ENCODE data around the gene MDH1.
"Not testable (repeated sequence)": the region's sequence is repeated elsewhere in the genome, so short reads cannot be mapped to it uniquely, and the experiment has no call there.

MDH1 gene

DNA sequence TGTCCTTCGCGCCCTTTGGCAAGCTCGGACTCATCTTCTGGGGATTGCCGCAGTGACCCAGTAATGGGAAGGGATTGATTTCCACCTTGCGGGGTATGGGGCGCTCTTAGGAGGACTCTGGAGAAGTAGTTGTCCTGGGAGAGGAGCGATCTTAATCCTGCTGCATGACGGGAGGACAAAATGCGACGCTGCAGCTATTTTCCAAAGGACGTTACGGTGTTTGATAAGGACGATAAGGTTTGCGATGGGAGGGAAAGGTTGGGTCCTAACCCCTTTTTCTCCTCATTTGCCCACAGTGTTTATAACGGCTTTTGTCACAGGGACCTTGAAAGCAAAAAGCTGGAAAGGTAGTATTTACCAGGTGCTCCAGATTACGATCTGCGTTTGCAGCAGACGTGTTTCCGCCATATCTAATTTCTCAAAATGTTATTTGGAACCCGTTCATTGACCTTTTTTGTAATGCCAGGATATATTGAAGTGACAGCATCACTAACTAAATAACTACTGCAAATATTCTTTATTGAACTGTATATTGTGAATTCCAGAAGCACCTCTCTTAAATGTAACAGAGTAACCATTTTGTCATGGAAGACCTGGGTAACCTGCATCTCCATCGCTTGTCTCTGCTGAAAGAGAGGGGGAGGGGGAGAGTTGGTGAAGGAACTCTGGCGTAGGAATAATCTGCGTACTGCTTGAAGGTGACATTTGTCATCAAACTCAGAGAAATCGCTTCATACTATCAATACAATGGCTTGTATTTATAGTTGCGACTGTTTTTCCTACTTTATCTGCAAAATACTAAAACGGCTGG, 590 bp downstream of the MDH1 start:
- DNase-seq: peak in 1 of 5 experiments; percentile 48

GRCh38 chr2:63590626-63591408, 2.1 kb downstream of the MDH1 start:
- DNase-seq: no peak

DNA sequence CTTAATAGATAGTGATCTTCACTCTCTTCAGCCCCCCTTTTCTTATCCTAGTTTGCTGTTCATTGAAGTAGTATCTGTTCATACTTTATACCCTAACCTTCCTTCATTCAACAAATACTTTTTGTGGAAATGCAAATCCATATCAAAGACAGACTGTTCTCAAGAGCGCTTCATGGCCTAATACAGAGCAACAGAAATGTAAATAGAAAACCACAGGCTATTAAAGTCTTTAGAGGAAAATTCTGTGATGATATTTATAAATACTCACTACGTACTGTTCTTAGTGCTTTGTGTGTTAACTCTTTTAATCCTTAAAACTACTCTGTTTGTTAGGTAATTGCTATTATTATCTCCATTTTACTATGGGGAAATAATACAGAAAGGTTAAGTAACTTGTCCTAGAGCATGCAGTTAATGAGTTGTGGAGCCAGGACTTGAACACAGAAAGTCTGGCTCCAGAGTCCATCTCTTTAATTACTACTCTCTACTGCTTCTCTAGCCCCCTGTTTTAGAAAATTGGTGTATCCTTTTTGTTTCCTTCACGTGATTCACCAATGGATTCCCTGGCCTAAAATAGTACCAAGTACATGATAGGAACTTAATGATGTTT, 2.9 kb downstream of the MDH1 start:
- no peak for DNase-seq

GRCh38 chr2:63594660-63595059, 5.9 kb downstream of the MDH1 start:
- DNase-seq: peak in 1 of 5 experiments; percentile 10

DNA sequence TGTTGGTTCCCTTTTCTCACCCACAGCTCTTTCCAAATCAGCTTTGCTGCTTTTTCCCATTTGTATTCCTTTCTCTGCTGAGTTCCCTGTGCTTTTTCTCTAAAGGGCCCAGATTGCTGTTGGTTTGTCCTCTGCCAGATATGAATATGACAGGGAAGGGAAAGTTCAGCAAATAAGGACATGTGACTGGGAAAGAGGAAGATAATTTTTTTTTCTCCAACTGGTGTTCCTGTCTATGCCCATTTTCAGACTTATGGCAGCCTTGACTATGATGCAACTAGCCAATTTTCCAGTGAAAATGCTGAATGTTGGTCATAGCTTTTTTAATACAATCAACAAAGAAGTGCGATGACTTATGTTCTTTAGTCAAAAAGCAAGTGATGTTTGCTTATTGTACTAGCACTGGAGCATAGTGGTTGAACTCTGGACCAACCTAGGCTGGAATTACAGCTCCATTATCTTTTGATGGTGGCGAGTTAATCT, 7.7 kb downstream of the MDH1 start:
- no peak for DNase-seq

DNA sequence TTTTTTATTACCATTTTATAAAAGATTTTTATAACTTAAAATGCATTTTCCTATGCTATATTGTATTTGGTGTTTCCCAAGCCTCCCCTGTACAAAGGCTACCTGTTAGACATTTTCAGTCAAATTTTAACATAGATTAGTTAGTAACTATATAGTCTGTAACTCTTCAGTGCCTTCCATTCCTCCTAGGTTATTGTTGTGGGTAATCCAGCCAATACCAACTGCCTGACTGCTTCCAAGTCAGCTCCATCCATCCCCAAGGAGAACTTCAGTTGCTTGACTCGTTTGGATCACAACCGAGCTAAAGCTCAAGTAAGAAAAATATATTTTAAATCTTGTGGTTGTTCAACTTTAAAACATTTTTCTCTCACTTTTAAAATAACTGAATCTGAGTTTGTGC, 10.2 kb downstream of the MDH1 start:
- no peak for DNase-seq

DNA sequence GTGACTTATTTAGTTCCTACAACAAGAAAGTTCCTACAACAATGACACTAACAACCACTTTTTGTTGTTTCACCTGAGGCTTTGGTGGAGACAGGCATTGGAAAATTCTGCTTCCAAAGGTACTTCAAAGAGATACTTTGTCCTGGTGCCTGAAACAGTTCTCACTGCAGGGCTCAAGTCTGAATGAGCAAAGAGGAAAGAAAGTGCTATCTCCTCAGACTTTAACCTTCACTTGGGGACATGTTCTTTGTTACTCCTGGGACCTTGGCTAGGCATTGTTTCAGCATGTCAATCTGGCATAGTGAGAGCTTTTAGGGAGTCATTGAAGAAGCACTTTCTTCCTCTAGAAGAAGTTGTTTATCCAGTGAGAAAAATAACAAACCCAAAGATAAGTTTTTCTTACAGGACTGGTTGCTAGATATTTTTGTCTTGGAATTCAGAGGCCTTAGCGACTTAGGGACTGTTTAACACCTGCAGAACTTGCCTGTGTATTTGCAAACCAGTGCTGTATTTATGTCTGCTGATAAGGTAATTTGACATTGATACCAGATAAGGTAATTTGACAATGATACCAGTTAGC, 12.2 kb downstream of the MDH1 start:
- no peak for DNase-seq

DNA sequence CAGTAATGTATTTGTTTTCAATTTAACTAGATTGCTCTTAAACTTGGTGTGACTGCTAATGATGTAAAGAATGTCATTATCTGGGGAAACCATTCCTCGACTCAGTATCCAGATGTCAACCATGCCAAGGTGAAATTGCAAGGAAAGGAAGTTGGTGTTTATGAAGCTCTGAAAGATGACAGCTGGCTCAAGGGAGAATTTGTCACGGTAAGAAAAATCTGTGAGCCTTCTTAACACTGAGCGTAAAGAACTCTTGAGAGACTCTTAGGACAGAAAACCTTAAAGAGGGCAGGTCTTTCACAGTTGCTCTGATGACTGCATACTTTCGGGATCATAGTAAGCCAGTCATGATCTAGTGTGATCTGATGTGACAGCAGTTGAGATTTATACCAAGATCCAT, 15.9 kb downstream of the MDH1 start:
- DNase-seq: no peak

- DNase-seq: not testable (repeated sequence)
These were observed 20.1 kb downstream of the MDH1 start for GRCh38 chr2:63608865-63609264.

- no peak for DNase-seq
These were observed 21.8 kb downstream of the MDH1 start for GRCh38 chr2:63610525-63610924.

DNA sequence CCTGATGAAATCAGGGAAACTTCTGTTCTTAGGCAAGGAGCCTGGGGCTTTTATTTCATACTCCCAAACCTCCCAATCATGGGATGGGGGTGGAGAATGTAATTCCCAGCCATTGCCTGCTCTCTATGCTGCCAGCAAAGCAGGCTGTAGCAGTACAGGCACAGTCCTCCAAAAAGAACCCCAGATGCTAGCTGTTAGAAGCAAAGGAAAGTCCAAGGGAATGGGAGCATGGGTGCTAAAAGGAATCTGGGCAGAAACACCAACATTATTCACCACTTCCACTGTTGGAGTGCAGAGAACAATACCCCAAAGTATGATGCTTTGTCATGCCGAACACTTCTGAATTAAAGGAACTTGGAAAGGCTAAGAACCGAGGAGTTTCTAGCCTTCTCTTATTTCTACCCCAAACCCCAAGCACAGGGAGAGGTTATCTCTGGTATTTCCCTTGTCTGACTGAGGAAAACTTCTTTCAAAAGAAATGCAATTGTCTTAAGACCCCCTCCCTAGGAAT, 24.7 kb downstream of the MDH1 start:
- no peak for DNase-seq

DNA sequence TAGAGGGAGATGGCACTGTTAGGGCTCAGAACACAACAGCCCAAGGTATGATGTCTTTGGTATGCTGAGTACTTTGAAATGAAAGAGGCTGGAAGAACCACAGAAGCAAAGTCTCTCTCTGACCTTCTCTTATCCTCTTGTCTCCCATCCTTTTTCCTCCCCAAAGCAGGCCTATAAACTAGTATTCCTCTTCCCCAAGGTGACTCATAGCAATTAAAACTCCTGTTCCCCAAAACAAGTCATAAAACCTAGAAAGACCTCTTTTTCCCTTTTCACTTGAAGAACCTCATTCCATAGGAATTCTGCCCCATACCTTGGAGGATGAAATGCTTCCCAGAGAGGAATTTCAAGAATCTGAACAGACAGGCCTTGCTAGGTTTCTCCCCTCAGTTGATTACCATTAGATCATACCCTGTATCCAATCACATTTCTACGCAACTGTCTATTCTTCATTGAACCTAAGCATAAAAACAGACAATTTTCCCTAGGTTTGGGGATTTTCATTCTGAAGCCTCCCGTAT, 25.7 kb downstream of the MDH1 start:
- DNase-seq: no peak

GRCh38 chr2:63614983-63615945, 26.5 kb downstream of the MDH1 start:
- no peak for DNase-seq

- no peak for DNase-seq
These were observed 28.6 kb downstream of the MDH1 start for GRCh38 chr2:63617366-63617765.

DNA sequence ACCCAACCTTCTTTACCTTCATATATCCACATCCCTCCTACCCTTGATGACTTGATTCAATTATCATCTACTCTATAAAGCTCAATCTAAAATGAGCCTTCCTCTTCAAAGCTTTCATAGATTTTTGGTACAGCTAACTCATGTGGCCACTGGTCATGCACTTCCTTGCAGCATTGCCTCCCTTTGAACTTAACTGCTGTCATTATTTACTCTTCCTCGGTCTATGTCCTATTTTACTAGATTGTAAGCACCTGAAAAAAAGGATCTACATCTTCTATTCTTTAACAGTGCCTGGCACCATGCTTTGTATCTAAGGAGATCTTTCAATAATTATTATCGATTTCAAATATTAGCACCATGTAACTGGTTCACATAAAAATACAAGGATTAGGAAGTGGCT, 30.6 kb downstream of the MDH1 start:
- DNase-seq: no peak

- DNase-seq: no peak
These were observed 34.0 kb downstream of the MDH1 start for GRCh38 chr2:63622751-63623150.

DNA sequence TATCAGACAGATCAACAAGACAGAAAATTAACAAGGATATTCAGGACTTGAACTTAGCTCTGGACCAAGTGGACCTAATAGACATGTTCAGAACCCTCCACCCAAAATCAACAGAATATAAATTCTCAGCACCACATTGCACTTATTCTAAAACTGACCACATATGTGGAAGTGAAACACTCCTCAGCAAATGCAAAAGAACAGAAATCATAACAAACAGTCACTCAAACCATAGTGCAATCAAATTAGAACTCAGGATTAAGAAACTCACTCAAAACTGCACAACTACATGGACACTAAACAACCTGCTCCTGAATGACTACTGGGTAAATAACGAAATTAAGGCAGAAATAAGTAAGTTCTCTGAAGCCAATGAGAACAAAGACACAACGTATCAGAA, 35.0 kb downstream of the MDH1 start:
- DNase-seq: not testable (repeated sequence)

GRCh38 chr2:63627866-63628265, 39.1 kb downstream of the MDH1 start:
- DNase-seq: no peak

- DNase-seq: no peak
These were observed 39.7 kb downstream of the MDH1 start for GRCh38 chr2:63628403-63628942.

DNA sequence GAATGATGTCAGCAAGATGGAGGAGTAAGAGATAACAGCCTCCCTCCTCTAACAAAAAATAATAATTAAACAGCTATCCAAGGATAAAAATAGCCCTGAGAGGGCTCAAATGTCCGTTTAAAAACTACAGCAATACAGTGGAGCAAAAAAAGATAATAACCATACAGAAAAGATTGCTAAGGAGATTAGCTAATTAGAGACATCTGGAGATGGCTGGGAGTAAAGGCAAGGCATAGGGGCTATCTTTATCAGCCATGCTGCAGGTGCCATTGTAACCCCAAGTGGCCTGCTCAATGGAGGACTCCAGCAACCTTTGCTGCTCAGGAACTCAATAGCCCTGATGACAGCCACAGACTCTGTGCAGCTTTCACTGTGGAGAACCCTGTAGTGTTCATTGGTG, 42.7 kb downstream of the MDH1 start:
- DNase-seq: no peak

DNA sequence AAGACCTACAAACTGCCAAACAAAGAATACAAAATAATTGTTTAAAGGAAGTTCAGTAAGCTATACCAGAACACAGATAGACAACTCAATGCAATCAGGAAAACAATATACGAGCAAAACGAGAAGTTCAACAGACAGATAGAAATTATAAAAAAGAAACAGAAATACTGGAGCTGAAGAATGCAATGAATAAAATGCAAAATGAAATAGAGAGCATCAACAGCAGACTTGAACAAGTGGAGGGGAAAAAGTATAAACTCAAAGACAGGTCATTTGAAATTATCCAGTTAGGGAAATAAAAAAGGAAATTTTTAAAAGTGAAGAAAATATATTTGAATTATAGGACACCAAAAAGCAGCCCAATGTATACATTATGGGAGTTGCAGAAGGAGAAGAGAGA, 43.6 kb downstream of the MDH1 start:
- no peak for DNase-seq
